ENCODE data around the gene KIAA1614.

The KIAA1614 gene, protein sequence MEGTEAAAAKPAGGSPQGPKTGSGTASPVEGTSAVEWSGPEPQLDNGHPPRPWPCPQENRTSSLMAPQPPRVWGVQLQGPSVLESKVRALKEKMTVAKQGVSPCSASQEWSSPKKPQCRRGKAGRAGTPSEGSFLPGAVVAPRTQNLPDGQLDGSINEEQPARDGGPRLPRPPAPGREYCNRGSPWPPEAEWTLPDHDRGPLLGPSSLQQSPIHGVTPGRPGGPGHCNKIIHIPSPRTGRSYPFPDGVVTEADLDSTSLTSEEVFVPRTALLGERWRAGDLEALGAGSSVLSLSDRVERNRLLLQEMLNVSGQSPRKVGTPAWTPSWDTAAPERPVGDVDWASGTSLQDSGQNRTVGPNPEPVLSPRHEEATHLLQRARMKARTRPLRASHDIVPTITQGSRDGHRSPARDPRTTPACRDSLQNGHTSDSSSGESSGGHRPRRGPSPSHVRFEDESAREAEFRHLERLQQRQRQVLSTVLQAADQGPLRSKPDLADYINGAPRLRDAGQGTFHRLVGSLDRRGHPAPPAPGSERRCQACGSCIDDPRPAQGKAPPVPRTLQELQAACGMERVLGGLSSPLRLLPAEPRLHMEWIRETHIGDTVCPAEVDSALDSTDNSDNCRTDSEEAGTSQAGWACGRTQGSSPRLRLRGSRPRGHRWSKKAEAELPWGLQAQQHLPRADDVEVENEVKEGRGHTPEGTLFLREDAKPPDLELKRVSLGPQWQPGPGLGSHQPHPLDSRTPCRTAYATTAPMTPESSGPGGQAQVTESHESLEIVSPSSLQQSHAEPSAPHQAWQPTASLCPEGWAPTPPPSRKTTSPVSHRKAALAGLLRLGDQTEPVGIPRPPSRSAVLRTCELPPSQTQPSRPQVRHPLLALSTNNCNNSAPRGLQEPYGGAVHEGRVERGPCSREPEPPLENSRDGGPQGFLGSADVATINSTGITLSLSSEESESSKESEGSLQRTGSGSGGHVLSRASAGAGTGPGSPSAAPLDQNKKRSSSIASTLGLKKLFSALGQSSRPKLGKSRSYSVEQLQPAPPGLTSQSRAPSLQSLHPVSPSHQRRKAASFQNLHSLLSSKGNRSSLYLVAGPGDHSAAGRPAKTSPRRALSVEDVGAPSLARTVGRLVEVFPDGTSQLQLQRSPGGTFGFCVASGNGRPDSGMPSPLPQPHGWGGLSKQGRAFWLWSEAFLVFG

DNA sequence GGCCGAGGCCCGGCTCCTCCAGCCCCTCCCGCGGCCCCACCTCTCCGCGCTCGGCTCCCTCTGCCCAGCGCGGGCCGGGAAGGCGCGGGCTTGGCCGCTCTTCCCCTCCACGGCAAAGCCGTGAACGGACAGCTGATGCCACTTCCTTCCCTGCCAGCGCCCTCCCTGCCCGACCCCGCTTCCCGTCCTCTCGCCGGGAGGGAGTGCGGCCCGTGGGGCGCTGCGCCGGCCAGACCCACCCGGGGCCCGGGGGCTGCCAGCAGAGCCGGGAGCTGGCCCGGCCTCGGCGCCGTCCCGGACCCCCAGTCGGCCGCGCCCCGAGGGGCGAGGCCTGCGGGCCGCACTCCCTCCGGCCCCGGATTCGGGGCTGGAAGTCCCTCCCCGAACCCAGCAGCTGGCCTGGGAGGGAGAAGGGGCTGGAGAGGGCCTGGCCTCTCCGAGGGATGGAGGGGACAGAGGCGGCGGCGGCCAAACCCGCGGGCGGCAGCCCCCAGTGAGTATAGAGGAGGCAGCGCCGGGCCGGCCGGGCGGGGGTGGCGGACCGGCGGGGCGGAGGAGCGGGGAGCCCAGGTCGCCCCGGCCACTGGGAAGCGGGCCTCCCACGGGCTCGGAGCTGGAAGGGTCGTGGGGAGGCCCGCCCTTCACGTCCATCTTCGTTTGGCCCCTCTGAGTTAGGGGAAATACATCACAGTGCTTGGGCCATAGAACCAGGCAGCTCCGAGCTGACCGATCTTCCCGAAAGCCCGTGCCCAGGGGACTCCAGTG, at the start of gene KIAA1614:
Gene KIAA1614, plus strand, starts transcription at position 97 of the 765 bp plus-strand sequence. Its CDS starts 347 bp downstream, at position 444.
- no peak for DNase-seq (ENCODE audit: low read depth in 2 of 2, low spot score in 1 of 2)

DNA sequence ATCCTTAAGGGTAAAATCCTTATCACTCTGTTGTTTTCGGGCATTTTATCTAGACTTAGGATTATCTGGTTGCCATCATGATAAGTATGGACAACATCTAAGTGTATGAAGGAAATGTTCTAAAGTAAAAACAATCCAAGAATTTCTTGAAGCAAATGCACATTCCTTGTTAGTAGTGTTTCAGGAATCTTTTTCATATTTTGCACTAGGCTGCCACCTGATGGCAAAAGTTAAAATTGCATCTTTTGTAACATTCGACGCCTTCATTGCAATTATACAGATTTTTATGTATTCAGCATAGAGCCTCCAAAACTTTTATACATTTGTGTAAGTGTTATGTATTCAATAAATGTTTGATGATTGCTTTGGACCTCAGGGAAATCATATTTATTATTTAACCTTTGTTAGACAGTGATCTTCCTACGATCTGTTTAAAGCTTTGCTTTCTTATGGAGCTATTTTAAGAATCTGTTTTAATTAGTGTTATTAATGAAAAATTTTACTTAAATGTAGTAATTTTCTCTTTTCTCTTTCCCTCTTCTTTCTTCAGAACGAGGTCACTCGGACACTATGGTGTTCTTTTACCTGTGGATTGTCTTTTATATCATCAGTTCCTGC, 49.4 kb upstream of the KIAA1614 start:
- DNase-seq (ENCODE audit: low read depth in 2 of 2, low spot score in 1 of 2) = no peak

DNA sequence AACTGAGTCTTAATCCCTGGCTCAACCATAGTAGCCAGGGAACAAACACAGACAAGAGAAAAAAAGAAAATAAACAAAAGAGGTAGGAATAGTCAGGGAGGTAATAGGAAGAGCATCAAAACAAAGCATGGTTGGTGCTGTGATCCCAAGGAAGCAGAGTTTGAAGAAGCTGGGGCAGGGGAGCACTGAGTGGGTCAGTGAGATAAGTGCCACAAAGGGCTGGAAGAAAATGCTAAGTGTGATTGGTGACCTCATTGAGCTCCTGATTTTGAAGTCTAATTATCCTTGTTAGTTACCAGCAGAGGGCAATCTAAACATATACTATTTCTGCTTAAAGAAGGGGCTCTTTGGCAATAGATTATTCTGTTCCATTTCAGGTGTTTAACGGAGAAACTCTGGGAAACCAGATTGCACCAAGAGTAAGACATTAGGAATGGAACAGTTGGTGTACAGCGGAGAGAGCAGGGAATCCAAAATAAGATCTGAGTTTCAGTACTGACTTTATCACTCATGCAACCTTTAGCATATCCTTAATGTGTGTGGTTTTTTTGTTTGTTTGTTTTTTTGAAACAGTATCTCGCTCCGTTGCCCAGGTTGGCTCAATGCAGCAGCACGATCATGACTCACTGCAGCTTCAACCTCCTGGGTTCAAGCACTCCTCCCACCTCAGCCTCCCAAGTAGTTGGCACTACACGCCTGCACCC, 30.7 kb upstream of the KIAA1614 start:
- DNase-seq (ENCODE audit: low read depth in 2 of 2, low spot score in 1 of 2) = no peak

DNA sequence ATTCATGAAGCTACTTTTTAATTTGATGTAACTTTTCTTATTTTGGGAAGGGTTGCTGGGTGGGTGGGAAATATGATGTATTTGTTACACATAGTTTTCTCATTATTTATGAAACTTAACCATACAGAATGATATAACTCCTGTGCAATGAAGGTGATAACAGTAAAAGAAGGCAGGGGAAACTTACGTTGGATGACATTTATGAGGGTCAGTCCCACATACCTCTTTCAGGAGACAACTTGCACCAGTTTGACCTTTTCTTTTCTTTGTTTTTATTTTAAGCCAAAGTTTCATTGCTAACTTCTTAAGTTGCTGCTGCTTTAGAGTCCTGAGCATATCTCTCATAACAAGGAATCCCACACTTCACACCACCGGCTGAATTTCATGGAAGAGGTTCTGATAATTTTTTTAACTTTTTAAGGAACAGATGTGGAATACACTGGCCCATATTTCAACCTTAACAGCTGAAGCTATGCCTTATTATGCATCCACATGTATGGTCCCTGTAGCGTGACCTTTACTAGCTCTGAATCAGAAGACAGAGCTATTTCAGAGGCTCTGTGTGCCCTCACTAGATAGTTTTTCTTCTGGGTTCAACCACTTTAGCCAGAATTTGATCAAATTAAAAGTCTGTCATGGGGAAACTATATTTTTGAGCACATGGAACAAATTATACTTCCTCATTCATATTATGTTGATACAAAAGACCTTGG, 28.0 kb upstream of the KIAA1614 start:
- no peak for DNase-seq (ENCODE audit: low read depth in 2 of 2, low spot score in 1 of 2)

DNA sequence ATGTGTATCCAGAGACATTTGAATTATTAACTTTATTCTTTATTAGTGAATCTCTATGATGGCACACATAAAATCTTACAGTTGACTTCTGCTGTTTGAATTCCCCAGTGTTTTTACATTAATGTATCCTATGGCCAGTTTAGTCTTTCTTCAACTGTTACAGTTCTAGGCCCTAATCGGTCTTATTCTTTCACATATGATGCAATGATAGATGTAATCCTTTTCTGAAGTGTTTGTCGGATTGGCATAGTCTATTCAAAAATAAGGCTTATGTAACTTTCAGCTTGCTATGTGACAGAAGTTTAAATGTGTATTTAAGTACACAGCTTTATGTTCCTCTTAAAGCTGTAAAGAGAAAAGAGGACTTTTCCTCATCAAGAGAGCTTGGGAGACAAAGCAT, 26.4 kb upstream of the KIAA1614 start:
- DNase-seq (ENCODE audit: low read depth in 2 of 2, low spot score in 1 of 2) = no peak

DNA sequence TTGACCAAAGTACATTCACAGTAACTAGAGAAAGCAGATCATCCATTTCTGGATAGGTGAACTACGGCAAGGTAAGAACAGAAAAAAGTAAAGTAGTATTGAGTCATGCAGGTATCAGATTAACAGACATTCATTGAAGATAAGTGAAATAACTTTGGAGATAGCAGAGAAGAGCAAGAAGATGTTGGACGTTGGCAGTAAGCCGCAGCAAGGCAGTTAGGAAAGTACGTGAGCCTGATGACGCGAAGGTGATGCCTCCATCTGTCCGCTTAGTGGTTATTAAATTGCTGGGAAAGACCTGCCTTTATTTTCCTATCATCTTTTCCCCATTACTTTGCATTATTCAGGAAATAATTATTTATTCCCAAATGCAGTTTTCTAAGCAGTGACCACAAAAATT, 24.9 kb upstream of the KIAA1614 start:
- no peak for DNase-seq (ENCODE audit: low read depth in 2 of 2, low spot score in 1 of 2)

DNA sequence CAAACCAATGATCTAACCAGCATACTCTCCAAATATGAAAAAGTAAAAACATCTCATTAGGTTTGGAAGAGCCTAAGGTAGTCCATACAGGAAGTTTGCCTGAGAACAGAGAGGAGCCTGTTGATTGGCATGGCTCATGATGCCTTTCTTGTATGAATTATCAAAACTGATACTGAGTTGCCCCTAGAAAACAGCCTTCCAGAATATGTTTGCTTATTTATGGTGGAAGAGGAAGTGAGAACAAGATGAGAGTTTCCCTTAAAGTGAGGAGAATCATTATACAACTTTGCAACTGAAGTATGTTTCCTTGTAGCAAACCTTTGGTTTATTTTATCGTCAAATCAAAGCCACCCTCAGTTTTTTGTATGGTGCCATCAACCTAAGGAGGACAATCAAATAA, 23.8 kb upstream of the KIAA1614 start:
- no peak for DNase-seq (ENCODE audit: low read depth in 2 of 2, low spot score in 1 of 2)

DNA sequence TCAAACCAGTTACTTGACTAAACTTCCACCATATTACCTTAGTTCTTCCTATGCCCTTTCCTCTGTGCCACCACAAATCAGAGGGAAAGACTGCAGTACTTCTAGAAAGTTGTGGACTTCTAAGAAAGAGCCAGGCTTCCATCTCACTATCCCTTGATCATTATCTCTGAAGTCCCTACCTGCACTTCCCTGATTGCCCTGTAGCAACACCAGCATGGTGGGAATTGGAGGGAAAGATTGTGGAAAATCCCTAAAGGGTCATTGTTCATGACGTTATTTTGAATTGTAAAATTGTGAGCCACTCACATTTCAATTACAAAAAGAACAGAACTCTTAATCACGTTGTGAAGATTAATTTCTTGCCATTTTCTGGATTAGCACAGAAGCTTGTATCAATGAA, 23.4 kb upstream of the KIAA1614 start:
- no peak for DNase-seq (ENCODE audit: low read depth in 2 of 2, low spot score in 1 of 2)

DNA sequence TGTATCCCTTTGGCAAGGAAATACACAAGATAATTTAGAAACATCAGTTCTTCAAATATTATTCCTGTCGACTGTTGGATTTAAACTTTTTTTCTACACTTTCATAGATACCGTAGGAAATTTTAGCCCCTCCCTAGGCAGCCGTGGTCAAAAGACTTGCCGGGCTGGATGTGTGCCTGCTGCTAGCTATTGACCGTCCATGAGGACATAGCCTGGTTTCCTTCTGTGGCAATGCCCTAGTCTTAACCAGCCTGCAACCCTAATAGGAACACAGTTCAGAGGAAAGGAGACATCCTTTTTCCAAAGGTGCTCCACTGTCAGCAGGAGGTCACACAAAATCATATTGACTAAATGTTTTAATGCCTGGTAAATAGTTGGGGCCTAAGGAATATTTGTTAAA, 20.4 kb upstream of the KIAA1614 start:
- no peak for DNase-seq (ENCODE audit: low read depth in 2 of 2, low spot score in 1 of 2)

DNA sequence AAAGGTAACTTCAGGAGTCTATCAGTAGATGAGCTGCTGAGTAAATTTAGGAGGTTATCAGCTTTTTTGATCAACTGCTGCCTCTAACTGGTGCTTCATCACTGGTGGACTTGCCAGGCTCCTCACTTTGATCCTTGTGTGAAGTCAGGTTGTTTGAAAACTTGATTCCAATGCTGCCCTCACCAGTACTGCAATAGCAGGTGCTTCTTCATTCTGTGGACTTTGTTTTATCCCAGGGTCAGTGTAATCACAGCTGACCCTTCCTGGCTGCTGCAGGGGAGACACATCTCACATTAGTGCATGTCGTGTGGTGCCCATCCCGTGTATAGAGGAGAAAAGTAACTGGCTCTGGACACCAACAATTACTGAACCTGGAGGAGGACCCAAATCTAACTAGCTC, 20.0 kb upstream of the KIAA1614 start:
- DNase-seq (ENCODE audit: low read depth in 2 of 2, low spot score in 1 of 2) = no peak

DNA sequence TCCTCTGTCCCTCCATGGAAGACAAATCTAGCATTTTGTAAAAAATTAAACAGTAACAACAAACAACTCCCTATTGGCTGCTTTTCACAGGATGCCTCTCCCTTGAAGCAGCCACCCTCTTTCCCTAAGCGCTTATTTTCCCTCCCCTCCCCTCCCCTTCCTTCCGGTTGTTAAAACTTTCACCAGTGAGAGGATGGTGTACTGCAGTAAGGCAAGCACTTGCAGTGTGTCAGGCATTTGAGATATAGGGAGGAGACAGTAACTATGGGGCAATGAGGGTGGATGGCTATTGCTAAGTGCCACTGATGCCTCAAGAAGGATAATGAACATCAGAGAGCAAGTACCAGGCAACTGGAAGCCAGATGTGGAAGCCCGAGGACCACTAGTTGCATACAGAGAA, 19.1 kb upstream of the KIAA1614 start:
- DNase-seq (ENCODE audit: low read depth in 2 of 2, low spot score in 1 of 2) = no peak

DNA sequence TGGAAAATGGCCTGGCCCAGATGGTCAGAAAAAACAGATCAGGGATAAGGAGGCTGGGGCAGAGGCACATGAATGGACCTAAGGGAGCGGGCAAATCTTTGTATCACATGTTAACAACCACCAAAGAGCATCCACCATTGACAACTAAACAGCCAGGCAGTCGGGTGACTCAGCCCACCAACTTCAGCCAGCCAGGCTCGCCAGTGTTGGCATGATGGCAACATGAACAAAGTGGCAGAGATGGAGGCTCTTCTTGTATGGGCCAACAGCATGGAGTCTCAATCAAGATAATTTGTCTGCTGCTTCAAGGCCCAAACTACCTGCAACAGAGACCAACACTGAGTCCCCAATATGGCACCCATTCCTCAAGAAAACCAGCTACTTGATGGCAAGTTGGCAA, 16.5 kb upstream of the KIAA1614 start:
- DNase-seq (ENCODE audit: low read depth in 2 of 2, low spot score in 1 of 2) = no peak

DNA sequence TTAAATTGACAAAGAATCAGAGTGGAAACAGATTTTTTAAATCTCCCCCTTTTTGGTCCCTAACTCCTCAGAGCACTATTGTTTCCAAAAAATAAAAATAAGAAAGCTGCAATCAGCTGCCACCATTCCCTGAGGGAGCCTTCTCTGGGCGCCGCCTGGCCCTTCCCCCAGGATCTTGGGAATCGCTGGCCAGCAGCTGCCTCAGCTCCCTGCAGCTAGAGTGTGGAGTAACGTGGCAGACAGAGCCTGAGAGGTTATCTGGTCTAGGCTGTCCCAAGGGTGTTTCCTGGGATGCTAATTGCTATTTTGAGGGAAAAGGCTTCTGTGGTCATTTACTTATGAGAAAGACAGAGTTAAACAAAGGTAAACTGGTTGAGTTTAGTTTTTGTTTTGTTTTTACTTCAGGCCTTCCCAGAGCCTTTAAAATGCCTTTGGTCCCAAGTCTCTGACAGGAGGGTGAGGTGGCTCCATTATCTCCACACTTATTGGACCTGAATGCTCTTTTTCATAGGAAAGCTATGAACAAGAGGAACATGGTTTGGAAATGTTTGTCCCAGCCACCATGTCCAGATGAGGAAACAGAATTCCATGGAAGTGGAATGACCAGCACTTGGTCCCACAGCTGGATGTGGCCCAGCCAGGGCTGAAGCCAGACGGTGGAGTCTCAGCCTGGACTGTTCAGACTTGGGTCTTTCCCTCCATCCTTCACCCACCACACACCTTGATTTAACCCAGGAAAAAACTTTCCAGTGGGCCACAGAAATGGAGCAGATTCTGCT, 14.1 kb upstream of the KIAA1614 start:
- DNase-seq (ENCODE audit: low read depth in 2 of 2, low spot score in 1 of 2) = no peak

DNA sequence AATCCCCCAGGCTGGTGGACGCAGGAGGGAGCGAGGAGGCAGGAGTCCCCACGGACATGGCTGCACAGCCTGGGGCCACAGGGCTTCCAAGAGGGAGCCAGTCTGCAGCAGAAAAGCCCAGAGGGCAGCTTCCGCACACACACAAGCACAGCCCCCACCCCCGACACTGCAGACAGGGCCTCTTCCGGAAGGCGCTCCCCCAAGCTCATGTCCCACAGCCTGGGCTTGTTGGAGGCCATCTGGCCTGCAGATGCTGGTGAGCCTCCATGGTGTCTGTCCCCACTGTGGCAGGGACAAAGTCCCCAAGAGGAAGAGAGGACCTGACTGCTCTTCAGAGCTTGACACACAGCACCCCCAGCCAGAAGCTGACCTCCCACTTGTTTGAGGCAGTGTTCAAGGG, 13.4 kb upstream of the KIAA1614 start:
- DNase-seq (ENCODE audit: low read depth in 2 of 2, low spot score in 1 of 2) = no peak

DNA sequence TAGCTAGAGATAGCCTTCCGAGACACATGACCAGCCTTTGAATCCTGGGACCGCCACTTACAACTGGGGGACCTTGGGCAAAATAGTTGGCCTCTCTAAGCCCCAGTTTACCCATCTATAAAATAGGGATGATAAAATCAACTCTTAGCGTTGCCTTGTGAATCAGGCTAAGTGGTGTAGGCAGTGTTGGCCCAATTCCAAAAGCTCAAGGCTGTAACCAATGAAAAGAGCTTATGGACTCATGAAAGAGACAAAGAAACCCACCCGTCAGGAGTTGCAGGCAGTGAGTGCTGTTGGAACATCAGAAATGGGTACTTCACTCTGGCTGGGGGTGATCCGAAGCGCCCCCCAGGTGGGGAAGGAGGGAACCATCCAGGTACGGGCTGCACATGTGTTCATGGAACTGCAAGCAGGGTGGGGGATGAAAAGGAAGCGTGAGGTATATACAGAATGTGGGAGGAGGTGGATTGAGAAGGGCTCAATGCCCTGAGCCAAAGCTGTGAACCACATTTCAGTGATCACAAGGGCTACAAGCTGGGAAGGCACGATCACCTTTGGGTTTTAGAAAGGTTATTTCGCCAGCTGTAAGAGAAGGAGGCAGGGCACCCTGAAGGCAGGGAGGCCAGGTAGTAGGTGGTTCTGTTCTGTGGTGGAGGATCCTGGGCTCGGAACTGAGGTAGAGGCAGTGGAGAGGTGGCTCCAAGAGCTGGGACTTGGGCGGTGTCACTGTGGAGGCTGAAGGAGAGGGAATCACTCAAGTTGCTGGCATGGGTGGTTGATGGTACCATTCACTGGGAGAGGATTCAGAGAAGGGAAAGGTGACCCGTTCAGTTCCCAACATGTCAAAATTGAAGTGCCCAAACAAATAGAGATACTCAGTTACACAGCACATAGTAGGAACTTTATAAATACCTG, 11.4 kb upstream of the KIAA1614 start:
- DNase-seq (ENCODE audit: low read depth in 2 of 2, low spot score in 1 of 2) = no peak

DNA sequence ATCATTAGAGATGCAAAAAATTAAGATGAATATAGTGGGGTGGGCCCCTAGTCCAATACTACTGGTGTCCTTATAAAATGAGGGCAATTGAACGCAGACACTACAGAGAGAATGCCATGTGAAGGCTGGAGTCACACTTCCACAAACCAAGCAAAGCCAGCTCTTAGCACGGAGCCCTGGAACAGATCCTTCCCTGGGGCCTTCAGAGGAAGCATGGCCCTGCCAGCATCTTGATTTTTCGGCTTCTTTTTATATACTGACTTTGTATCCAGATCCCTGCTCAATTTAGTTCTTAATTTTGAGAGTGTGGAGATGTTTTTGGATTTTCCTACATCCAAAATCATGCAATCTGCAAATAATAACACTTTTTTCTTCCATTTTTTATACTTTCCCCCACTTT, 10.2 kb upstream of the KIAA1614 start:
- no peak for DNase-seq (ENCODE audit: low read depth in 2 of 2, low spot score in 1 of 2)

DNA sequence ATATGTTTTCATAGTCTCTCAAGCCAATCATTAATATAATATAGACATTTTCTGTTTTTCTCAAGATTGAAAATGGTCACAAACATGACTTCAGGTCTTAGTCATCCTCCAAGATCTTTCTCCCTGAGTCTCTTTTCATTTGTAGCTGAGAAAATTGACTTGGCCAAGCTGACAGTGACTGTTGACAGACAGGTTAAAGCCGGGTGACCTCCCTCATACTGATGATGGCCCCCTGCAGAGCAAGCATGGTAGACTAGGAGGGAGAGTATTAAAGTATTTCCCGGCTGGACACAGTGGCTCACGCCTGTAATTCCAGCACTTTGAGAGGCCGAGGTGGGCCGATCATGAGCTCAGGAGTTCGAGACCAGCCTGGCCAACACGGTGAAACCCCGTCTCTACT, 6.8 kb upstream of the KIAA1614 start:
- no peak for DNase-seq (ENCODE audit: low read depth in 2 of 2, low spot score in 1 of 2)

Data from stimulated activated CD8-positive, alpha-beta memory T cell treated with anti-CD3 and anti-CD28 coated beads, Interleukin-4, amount 100 ng/mL, for 1 hour (primary cell).